ENCODE data around the gene OR52E8. TPM values are rescaled to one million over a fixed set of nuclear protein-coding genes. Genes with fewer than 3 reads are reported as not detected.

The OR52E8 gene
- not detected in 2 replicates for total RNA-seq

- DNase-seq (ENCODE audit: low read depth in 2 of 2) = no peak
Observed at GRCh38 chr11:5857590-5857989, at the start of gene OR52E8. OR52E8 (minus strand) TSS chr11:5857690; CDS start chr11:5857690, 0 bp downstream.

- no peak for DNase-seq (ENCODE audit: low read depth in 2 of 2)
Observed at GRCh38 chr11:5899534-5899933, 42.0 kb upstream of the OR52E8 start.

- DNase-seq (ENCODE audit: low read depth in 2 of 2) = no peak
Observed at GRCh38 chr11:5892908-5893307, 35.4 kb upstream of the OR52E8 start, which contains the start of gene OR52E5. OR52E5 (plus strand) TSS chr11:5893208; CDS start chr11:5900777, 7,569 bp downstream.

- DNase-seq (ENCODE audit: low read depth in 2 of 2) = peak in 1 of 2 donors; percentile 10
Observed at GRCh38 chr11:5891216-5891800, 33.8 kb upstream of the OR52E8 start.

- DNase-seq (ENCODE audit: low read depth in 2 of 2) = no peak
Observed at GRCh38 chr11:5887661-5888060, 30.2 kb upstream of the OR52E8 start.

- no peak for DNase-seq (ENCODE audit: low read depth in 2 of 2)
Observed at GRCh38 chr11:5887172-5887571, 29.7 kb upstream of the OR52E8 start.

- DNase-seq (ENCODE audit: low read depth in 2 of 2) = no peak
Observed at GRCh38 chr11:5881756-5882155, 24.3 kb upstream of the OR52E8 start.

GRCh38 chr11:5880329-5880728, 22.8 kb upstream of the OR52E8 start, which contains the start of gene OR52E4:
OR52E4 (plus strand) TSS chr11:5880629; CDS start chr11:5884293, 3,664 bp downstream.
- no peak for DNase-seq (ENCODE audit: low read depth in 2 of 2)

- no peak for DNase-seq (ENCODE audit: low read depth in 2 of 2)
Observed at GRCh38 chr11:5878564-5878963, 21.1 kb upstream of the OR52E8 start.

GRCh38 chr11:5865826-5866225, 8.3 kb upstream of the OR52E8 start:
- DNase-seq (ENCODE audit: low read depth in 2 of 2) = no peak

GRCh38 chr11:5851002-5851401, 6.5 kb downstream of the OR52E8 start:
- no peak for DNase-seq (ENCODE audit: low read depth in 2 of 2)

- DNase-seq (ENCODE audit: low read depth in 2 of 2) = no peak
Observed at GRCh38 chr11:5847711-5848110, 9.8 kb downstream of the OR52E8 start.

GRCh38 chr11:5846701-5847100, 10.8 kb downstream of the OR52E8 start:
- DNase-seq (ENCODE audit: low read depth in 2 of 2) = no peak

- no peak for DNase-seq (ENCODE audit: low read depth in 2 of 2)
Observed at GRCh38 chr11:5841797-5842196, 15.7 kb downstream of the OR52E8 start, which contains the start of gene OR52E6. OR52E6 (minus strand) TSS chr11:5841897; CDS start chr11:5841897, 0 bp downstream.

- DNase-seq (ENCODE audit: low read depth in 2 of 2) = no peak
Observed at GRCh38 chr11:5837695-5838094, 19.8 kb downstream of the OR52E8 start.

GRCh38 chr11:5833446-5833845, 24.0 kb downstream of the OR52E8 start:
- no peak for DNase-seq (ENCODE audit: low read depth in 2 of 2)

- no peak for DNase-seq (ENCODE audit: low read depth in 2 of 2)
Observed at GRCh38 chr11:5831196-5831829, 26.2 kb downstream of the OR52E8 start.

- DNase-seq (ENCODE audit: low read depth in 2 of 2) = no peak
Observed at GRCh38 chr11:5818245-5818886, 39.1 kb downstream of the OR52E8 start.

- DNase-seq (ENCODE audit: low read depth in 2 of 2) = no peak
Observed at GRCh38 chr11:5815534-5815933, 42.0 kb downstream of the OR52E8 start.

- no peak for DNase-seq (ENCODE audit: low read depth in 2 of 2)
Observed at GRCh38 chr11:5809905-5810795, 47.3 kb downstream of the OR52E8 start.

GRCh38 chr11:5809122-5809519, 48.4 kb downstream of the OR52E8 start:
- no peak for DNase-seq (ENCODE audit: low read depth in 2 of 2)
